ELF-1 (cell line): ENCODE results near the gene GPR161.

Experiments
- DNase-seq: peaks from one replicate; pipeline ENCODE4 v3.0.0-alpha.2; 2016; ENCODE audit warnings: low read depth, low spot score

The GPR161 gene

GRCh38 chr1:168106274-168106673, 30.5 kb downstream of the GPR161 start:
- DNase-seq, result no peak

- DNase-seq, result no peak
Observed at GRCh38 chr1:168105846-168106245, 30.9 kb downstream of the GPR161 start.

- DNase-seq, result no peak
Observed at GRCh38 chr1:168104535-168104934, 32.2 kb downstream of the GPR161 start.

- DNase-seq, result no peak
Observed at GRCh38 chr1:168102487-168102886, 34.2 kb downstream of the GPR161 start.

- DNase-seq, result no peak
Observed at GRCh38 chr1:168101336-168101735, 35.4 kb downstream of the GPR161 start.

- no peak for DNase-seq
Observed at GRCh38 chr1:168100315-168101002, 36.3 kb downstream of the GPR161 start.

- no peak for DNase-seq
Observed at GRCh38 chr1:168099337-168099801, 37.4 kb downstream of the GPR161 start.

- DNase-seq, result no peak
Observed at GRCh38 chr1:168098534-168099320, 38.0 kb downstream of the GPR161 start.

- no peak for DNase-seq
Observed at GRCh38 chr1:168097921-168098528, 38.7 kb downstream of the GPR161 start.

- no peak for DNase-seq
Observed at GRCh38 chr1:168096296-168097165, 40.2 kb downstream of the GPR161 start.

GRCh38 chr1:168095476-168095875, 41.3 kb downstream of the GPR161 start:
- DNase-seq, result no peak

- no peak for DNase-seq
Observed at GRCh38 chr1:168093616-168094015, 43.1 kb downstream of the GPR161 start.

GRCh38 chr1:168092566-168093355, 44.0 kb downstream of the GPR161 start:
- DNase-seq, result peak; percentile 39

GRCh38 chr1:168091720-168092550, 44.8 kb downstream of the GPR161 start:
- DNase-seq, result no peak

- no peak for DNase-seq
Observed at GRCh38 chr1:168091063-168091462, 45.7 kb downstream of the GPR161 start.

GRCh38 chr1:168090395-168090794, 46.3 kb downstream of the GPR161 start:
- DNase-seq, result no peak

GRCh38 chr1:168089979-168090337, 46.8 kb downstream of the GPR161 start:
- no peak for DNase-seq

GRCh38 chr1:168089326-168089978, 47.3 kb downstream of the GPR161 start:
- DNase-seq, result no peak

GRCh38 chr1:168088511-168089325, 48.0 kb downstream of the GPR161 start:
- DNase-seq, result no peak
